Right lobe of liver (tissue), 6 donors: ENCODE measurements around the gene NUP210L. TPM values are rescaled to one million over a fixed set of nuclear protein-coding genes. Genes with fewer than 3 reads are reported as not detected.
A peak's percentile ranks its signal among the peaks of the same experiment; 100 is the strongest.

ENCODE experiments used
- ATAC-seq, 4 donors: fragments of 200-7000 bp; cut with Tn5 transposase; one replicate each; pipeline ENCODE4 v1.9.1; 2020; ENCODE audit warnings: mild to moderate bottlenecking in 4 of 4, moderate library complexity in 4 of 4
- DNase-seq, 3 donors: peaks; one replicate each; pipeline ENCODE4 v3.0.0-alpha.2; 2020
- H3K27ac ChIP-seq, 3 donors: fragments of 200-600 bp; one replicate each; pipeline ENCODE4 v1.8.0; 2022
- H3K27me3 ChIP-seq, 2 donors: fragments of 200-600 bp; one replicate each; pipeline ENCODE4 v1.8.0; 2022
- H3K36me3 ChIP-seq, 4 donors: fragments of 200-600 bp; sonication (generic) in 1 of 4; one replicate each; pipeline versions ENCODE4 v1.5.1 to v1.8.0; 2017 to 2022; ENCODE audit warnings: control low read depth in 1 of 4
- H3K4me1 ChIP-seq, 4 donors: fragments of 200-600 bp; sonication (generic) in 1 of 4; one replicate each; pipeline versions ENCODE4 v1.5.1 to v1.8.0; 2017 to 2022; ENCODE audit warnings: control low read depth in 1 of 4
- H3K4me3 ChIP-seq, 3 donors: fragments of 200-600 bp; one replicate each; pipeline ENCODE4 v1.8.0; 2022
- H3K9me3 ChIP-seq, 4 donors: fragments of 200-600 bp; sonication (generic) in 1 of 4; one replicate each; pipeline versions ENCODE4 v1.5.1 to v1.8.0; 2017 to 2022; ENCODE audit warnings: control low read depth in 1 of 4
- CTCF ChIP-seq, 4 donors: fragments of 200-600 bp in 3 of 4; fragments of 450-650 bp in 1 of 4; IDR thresholded peaks; one replicate each; pipeline versions ENCODE4 v1.5.1 to v1.8.0; 2016 to 2022; ENCODE audit warnings: antibody characterized with exemption in 4 of 4, mild to moderate bottlenecking in 2 of 4
- POLR2A ChIP-seq: fragments of 450-650 bp; IDR thresholded peaks from one replicate; pipeline ENCODE4 v1.6.1; 2017; ENCODE audit warnings: antibody characterized with exemption, mild to moderate bottlenecking
- WGBS: methylation state at CpG from one replicate; pipeline ENCODE4 v1.1.6; 2018; ENCODE audit warnings: low coverage, low lambda C conversion rate; ENCODE audit not compliant: insufficient coverage; ENCODE audit errors: missing lambda C conversion rate; 5-methylcytosine and 5-hydroxymethylcytosine counted together
- intact Hi-C, 2 donors: fragments of 100-400 bp; cut with DNase I; formaldehyde crosslinking; loops; one replicate each; pipeline versions ENCODE4 v1.11.2 to v1.14.1; 2022
- total RNA-seq, 6 experiments: library from RNA; depleted of rRNA in 2 of 6; stranded (reverse); fragments of >200 nt in 2 of 6; fragmentation: NEBNext Ultra II Directional in 3 of 6; extraction: Animal tissue kit (Norgen Biotek cat#: 25700) in 3 of 6; gene quantifications; one replicate each; pipeline versions ENCODE4 v1.1.0 to v1.2.4, GENCODE V29; 2016 to 2023
- donor health status: DM: no; HTN: yes; CAD: no.
- donor health status: DM: no; HTN: no; CAD: no.
- donor health status: DM: no; HTN: no; CAD: no.
- donor health status: DM: no; HTN: yes; CAD: no.
- donor health status: DM: no; HTN: yes; CAD: no.

The NUP210L gene
- total RNA-seq, 6 experiments from 2014 or later: 0.14 TPM; not detected in 5

GRCh38 chr1:154167461-154167860, 12.6 kb upstream of the NUP210L start:
- H3K9me3 ChIP-seq: no peaks in the 10 kb centered on the region
- no peaks in the 10 kb centered on the region for H3K4me1 ChIP-seq
- DNase-seq: no peak
- peaks cover 15 to 99% (median 55%) of the 10 kb centered on the region in 4 donors for H3K36me3 ChIP-seq
- no peak overlapping the region for H3K27ac ChIP-seq
- no peak for ATAC-seq
- no peaks in the 10 kb centered on the region for H3K27me3 ChIP-seq
- H3K4me3 ChIP-seq: no peak overlapping the region
- intact Hi-C loops: no loop called here
- TF ChIP-seq POLR2A (no peak), CTCF (IDR thresholded peaks at IDR 0.05) (no peak)

- DNase-seq (no peak), ATAC-seq (peak in 2 of 4 donors; percentile 34 to 56)
- Histone ChIP-seq H3K36me3 (peaks cover 15 to 86% (median 47%) of the 10 kb centered on the region in 4 donors), H3K27me3 (no peaks in the 10 kb centered on the region), H3K9me3 (no peaks in the 10 kb centered on the region), H3K27ac (no peak overlapping the region), H3K4me3 (no peak overlapping the region), H3K4me1 (no peaks in the 10 kb centered on the region)
- 50% methylated on average over 1 of the region's 1 CpG for WGBS
- intact Hi-C loops: no loop called here
- no peak for TF ChIP-seq POLR2A
- TF ChIP-seq CTCF (IDR thresholded peaks at IDR 0.05): no peak
Measured at GRCh38 chr1:154166207-154166606, 11.3 kb upstream of the NUP210L start.

GRCh38 chr1:154159554-154159953, 4.7 kb upstream of the NUP210L start:
- Histone ChIP-seq H3K4me1 (peaks cover 0 to 6% (median 0%) of the 10 kb centered on the region in 4 donors), H3K27me3 (no peaks in the 10 kb centered on the region), H3K4me3 (no peak overlapping the region), H3K27ac (no peak overlapping the region), H3K36me3 (peaks cover 7 to 28% (median 18%) of the 10 kb centered on the region in 4 donors), H3K9me3 (no peaks in the 10 kb centered on the region)
- intact Hi-C loops: no loop called here
- DNase-seq: no peak
- no peak for ATAC-seq
- TF ChIP-seq POLR2A (no peak), CTCF (IDR thresholded peaks at IDR 0.05) (no peak)

GRCh38 chr1:154158307-154159125, 3.6 kb upstream of the NUP210L start:
- ATAC-seq (peak in 1 of 4 donors; percentile 57), DNase-seq (no peak)
- intact Hi-C loops: no loop called here
- Histone ChIP-seq H3K27ac (no peak overlapping the region), H3K4me3 (no peak overlapping the region), H3K36me3 (peaks cover 7 to 17% (median 14%) of the 10 kb centered on the region in 4 donors), H3K4me1 (peaks cover 0 to 6% (median 0%) of the 10 kb centered on the region in 4 donors), H3K27me3 (no peaks in the 10 kb centered on the region), H3K9me3 (no peaks in the 10 kb centered on the region)
- TF ChIP-seq CTCF (IDR thresholded peaks at IDR 0.05): no peak
- no peak for TF ChIP-seq POLR2A
- 71% methylated on average over 4 of the region's 8 CpGs for WGBS
